IPS-18c (cell line): ENCODE results near the gene B4GALT5.
"Not testable (repeated sequence)": the region's sequence is repeated elsewhere in the genome, so short reads cannot be mapped to it uniquely, and the experiment has no call there.

Experiments used
- H3K4me3 ChIP-seq: 2 replicates; pipeline ENCODE4 v1.7.0; 2013; ENCODE audit warnings: low read depth, mild to moderate bottlenecking, low read length, moderate library complexity; ENCODE audit not compliant: insufficient read depth
- H3K9me3 ChIP-seq: one replicate; pipeline ENCODE4 v1.6.1; 2013; ENCODE audit warnings: mild to moderate bottlenecking, low read length, moderate library complexity; ENCODE audit not compliant: control insufficient read depth, insufficient read depth

B4GALT5 gene

GRCh38 chr20:49674383-49675352 is 39.0 kb downstream of the B4GALT5 start:
- Histone ChIP-seq H3K4me3 (no peak overlapping the region), H3K9me3 (no peaks in the 10 kb centered on the region)

GRCh38 chr20:49672096-49672664 is 41.5 kb downstream of the B4GALT5 start:
- H3K9me3 ChIP-seq = no peaks in the 10 kb centered on the region

GRCh38 chr20:49671433-49671832 is 42.2 kb downstream of the B4GALT5 start:
- Histone ChIP-seq H3K4me3 (no peak overlapping the region), H3K9me3 (no peaks in the 10 kb centered on the region)

More at GRCh38 chr20:49672096-49672664, 41.5 kb downstream of the B4GALT5 start:
- no peak overlapping the region for H3K4me3 ChIP-seq

- Histone ChIP-seq H3K9me3 (no peaks in the 10 kb centered on the region), H3K4me3 (no peak overlapping the region)
These were observed 44.0 kb downstream of the B4GALT5 start for GRCh38 chr20:49669601-49670189.

- not testable (repeated sequence) for H3K4me3 ChIP-seq, H3K9me3 ChIP-seq
These were observed 44.8 kb downstream of the B4GALT5 start for GRCh38 chr20:49668878-49669195.

GRCh38 chr20:49668181-49668877 is 45.3 kb downstream of the B4GALT5 start:
- no peak overlapping the region for H3K4me3 ChIP-seq

GRCh38 chr20:49666911-49667310 is 46.8 kb downstream of the B4GALT5 start:
- H3K4me3 ChIP-seq = no peak overlapping the region
- no peaks in the 10 kb centered on the region for H3K9me3 ChIP-seq

More at GRCh38 chr20:49668181-49668877, 45.3 kb downstream of the B4GALT5 start:
- no peaks in the 10 kb centered on the region for H3K9me3 ChIP-seq

GRCh38 chr20:49665796-49666195 is 47.9 kb downstream of the B4GALT5 start:
- Histone ChIP-seq H3K4me3 (no peak overlapping the region), H3K9me3 (no peaks in the 10 kb centered on the region)

- no peak overlapping the region for H3K4me3 ChIP-seq
These were observed 48.9 kb downstream of the B4GALT5 start for GRCh38 chr20:49664612-49665313.

GRCh38 chr20:49663112-49663511 is 50.6 kb downstream of the B4GALT5 start:
- Histone ChIP-seq H3K4me3 (no peak overlapping the region), H3K9me3 (no peaks in the 10 kb centered on the region)

More at GRCh38 chr20:49664612-49665313, 48.9 kb downstream of the B4GALT5 start:
- H3K9me3 ChIP-seq = no peaks in the 10 kb centered on the region

GRCh38 chr20:49661560-49662329 is 51.9 kb downstream of the B4GALT5 start:
- Histone ChIP-seq H3K4me3 (no peak overlapping the region), H3K9me3 (no peaks in the 10 kb centered on the region)

- no peaks in the 10 kb centered on the region for H3K9me3 ChIP-seq
- no peak overlapping the region for H3K4me3 ChIP-seq
These were observed 52.8 kb downstream of the B4GALT5 start for GRCh38 chr20:49660912-49661311.

- Histone ChIP-seq H3K4me3 (no peak overlapping the region), H3K9me3 (no peaks in the 10 kb centered on the region)
These were observed 54.6 kb downstream of the B4GALT5 start for GRCh38 chr20:49659056-49659455.

GRCh38 chr20:49658508-49658907 is 55.2 kb downstream of the B4GALT5 start:
- Histone ChIP-seq H3K4me3 (no peak overlapping the region), H3K9me3 (no peaks in the 10 kb centered on the region)

- no peaks in the 10 kb centered on the region for H3K9me3 ChIP-seq
- H3K4me3 ChIP-seq = no peak overlapping the region
These were observed 56.4 kb downstream of the B4GALT5 start for GRCh38 chr20:49657118-49657901.

- Histone ChIP-seq H3K9me3 (no peaks in the 10 kb centered on the region), H3K4me3 (no peak overlapping the region)
These were observed 57.4 kb downstream of the B4GALT5 start for GRCh38 chr20:49656304-49656703.
